T-helper 22 cell (primary cell): ENCODE data around the gene ATG13.

ENCODE experiments used
- DNase-seq: peaks from one replicate; pipeline ENCODE4 v3.0.0-alpha.2; 2020; ENCODE audit warnings: low read depth

Gene ATG13

DNA sequence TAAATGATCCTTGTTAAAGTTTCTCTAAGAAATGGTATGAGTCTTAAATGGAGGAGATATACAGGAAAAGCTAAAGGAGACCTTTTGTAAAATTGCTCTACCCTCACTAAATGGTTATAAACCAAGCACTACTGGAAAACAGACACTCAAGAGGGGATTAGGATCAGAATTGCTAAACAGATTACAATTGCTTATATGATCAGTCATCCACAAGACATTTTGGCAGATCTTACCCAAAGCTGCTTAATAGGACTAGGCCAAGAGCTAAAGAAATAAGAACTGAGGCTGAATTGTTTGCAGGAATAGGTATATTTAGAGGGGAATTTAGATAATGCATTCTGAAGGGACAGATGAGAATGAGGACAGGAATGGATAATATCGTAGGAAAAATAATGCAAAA lies 9.8 kb upstream of the ATG13 start:
- DNase-seq = no peak

DNA sequence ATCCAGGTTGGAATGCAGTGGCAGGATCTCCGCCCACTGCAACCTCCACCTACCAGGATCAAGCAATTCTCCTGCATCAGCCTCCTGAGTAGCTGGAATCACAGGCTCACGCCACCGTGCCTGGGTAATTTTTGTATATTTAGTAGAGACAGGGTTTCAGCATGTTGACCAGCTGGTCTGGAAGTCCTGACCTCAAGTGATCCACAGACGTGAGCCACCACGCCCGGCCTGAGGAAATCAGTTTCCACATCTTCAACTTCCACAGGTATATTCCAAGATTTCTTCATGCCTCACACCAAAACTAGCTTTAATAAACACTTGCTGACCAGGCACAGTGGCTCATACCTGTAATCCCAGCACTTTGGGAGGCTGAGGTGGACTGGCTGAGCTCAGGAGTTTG lies 8.0 kb upstream of the ATG13 start:
- no peak for DNase-seq

DNA sequence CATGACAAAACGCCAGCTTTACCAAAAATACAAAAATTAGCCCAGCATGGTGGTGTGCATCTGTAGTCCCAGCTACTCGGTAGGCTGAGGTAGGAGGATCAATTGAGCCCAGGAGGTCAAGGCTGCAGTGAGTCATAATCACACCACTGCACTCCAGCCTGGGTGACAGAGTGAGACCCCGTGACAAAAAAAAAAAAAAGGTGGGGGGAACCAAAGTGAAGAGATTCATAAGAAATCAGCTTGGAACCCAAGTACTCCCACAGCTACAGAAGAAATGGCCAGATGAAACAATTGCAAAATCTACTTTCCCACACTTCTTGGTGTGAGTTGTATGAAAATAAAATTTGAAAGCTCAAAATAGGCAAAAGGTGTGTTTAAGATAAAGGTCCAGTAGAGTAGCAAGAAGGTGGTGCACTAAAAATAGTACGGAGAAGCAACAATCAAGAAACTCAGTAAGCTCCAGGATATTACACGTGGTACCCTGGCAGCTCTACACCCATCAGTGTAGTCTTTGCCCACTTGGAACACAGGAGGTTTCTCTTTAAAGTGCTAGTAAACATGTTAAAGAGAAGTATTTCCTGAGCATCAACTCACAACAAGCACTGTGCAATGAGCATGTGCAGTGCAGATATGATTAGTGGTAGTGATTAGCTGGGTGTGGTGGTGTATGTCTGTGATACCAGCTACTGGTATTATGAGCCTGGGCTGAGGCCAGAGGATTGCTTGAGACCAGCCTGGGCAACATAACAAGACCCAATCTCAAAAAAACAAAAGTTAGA lies 5.6 kb upstream of the ATG13 start:
- DNase-seq = no peak

DNA sequence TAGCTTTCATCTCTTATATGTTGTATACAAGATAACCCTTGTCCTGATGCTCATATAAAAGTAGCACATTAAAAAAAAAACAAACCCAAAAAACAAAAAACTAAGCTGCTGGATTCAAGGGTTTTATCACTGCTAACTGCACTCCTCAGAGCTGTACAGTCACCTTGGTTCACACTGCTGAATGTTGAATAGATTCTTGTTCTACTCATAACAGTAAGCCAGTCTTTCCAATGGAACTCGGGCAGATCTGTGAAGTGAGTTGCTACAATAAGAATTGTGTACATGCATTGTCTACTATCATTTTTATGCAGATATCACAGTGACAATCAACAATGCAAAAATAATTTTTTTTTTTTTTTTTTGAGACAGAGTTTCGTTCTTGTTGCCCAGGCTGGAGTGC lies 5.0 kb upstream of the ATG13 start:
- DNase-seq = no peak

DNA sequence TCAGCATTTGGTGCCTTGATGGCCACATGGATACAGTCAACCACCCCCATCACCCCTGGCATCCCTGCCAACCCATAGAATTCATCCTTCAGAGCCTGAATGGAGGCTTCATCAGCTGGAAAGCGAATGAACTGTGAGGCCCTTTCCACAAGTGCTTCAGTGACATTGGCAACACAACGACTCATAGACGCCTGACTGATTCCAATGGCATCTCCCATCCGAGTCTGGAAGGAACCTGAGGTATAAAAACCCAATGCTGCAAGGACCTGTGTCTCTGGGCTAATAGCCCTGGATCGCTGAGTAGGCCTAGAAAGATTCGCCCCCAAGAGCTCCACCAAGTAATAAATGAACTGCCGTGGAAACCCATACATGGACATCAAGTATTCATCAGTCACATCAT lies 1.6 kb upstream of the ATG13 start:
- no peak for DNase-seq

DNA sequence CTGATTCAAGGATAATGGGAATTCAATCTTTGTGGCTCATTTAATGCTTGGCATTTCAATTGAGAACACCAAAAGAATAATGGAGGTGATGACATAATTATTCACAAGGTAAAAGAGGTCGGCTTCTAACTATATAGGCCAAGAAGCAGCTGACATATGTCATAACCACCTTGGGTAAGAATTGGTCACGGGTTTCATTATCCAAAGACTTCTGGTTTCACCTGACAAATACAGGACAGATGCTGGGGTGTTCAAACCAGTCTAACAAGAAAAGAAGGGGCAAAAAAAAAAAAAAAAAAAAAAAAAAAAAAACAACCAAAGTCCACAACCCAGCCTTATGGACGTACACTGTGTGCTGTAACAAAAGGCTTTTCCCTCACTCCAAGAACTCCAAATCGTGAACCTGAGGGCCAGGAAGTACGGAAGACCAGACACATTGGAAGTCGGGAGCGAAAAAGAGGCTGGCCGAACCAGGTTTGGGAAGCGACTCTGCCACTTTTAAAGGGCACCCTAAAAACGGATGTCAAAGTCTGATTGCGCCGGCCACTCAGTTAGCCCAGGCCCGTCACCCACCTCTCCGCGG lies 711 bp upstream of the ATG13 start:
- no peak for DNase-seq

DNA sequence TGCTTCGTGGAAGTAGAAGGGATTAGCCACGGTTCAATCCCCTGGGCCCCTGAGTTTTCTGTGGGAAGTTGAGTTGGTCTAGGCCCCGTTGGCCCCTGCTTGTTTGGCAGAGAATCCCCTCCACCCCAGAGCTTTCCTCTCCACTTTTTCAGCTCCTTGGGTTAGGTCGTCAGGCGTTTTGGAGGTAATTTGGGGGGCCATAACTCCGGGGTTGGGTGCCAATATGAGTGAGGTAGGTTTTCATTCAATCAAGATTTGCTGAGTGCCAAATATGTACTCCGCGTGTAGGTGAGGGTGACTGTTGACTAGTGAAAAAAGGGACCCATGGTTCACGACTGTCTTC lies 590 bp downstream of the ATG13 start:
- no peak for DNase-seq

DNA sequence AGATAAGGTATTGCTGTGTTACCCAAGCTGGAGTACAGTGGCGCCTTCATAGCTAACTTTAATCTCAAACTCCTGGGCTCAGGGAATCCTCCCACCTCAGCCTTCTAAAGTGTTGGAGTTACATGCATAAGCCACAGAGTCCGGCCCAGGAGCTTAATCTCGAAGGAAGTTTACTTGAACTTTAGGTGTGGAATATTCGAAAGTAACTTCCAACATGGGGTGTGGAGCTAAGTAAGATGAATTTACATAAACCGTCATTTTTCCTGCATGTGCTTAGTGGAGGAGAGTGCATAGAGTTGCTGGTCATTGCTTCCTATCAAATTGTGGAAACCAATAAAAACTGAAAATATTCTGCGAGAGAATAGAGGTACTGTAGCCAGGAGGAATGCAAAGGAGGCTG lies 1.5 kb downstream of the ATG13 start:
- DNase-seq = no peak

DNA sequence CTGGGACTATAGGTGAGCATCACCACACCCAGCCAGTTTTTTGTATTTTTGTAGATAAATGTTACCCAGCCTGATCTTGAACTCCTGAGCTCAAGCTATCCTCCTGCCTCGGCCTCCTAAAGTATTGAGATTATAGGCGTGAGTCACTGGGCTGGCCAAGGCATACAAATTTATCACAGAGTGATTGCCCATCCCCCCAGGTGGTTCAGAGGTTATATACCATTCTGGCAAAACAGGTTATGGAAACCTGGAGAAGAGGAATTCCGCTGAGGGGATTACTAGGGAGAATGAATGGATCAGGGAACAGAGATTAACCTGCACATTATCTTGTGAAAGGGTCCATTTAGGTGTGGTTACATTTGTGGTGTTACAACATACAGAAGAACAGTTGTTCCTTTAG lies 8.1 kb downstream of the ATG13 start:
- no peak for DNase-seq

DNA sequence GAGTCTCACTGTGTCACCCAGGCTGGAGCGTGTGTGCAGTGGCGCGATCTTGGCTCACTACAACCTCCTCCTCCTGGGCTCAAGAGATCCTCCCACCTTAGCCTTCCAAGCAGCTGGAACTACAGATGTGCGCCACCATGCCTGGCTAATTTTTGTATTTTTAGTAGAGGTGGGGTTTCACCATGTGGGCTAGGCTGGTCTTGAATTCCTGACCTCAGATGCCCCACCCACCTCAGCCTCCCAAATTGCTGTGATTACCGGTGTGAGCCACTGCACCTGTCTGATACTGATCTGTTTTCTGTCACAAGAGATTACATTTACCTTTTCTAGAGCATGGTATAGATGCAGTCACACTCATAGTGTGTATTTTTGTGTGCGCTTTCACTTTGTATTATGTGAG lies 11.6 kb downstream of the ATG13 start:
- no peak for DNase-seq

DNA sequence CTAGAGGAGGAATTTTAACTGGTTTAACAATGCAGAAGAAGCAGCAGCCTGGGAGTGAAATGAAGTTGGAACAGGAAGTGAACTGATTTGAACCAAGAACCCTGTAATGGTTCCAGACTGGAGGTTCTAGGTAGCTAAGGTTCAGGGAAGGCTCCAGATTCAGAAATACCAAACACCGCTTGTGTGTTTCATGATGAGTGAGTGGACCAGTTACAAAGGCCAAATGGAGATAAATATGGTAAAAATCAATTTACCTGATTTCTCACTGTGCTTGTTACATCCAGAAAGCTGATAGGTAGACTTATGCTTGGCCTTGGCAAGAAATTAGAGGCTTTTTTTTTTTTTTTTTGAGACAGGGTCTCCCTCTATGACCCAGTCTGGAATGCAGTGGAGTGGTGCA lies 12.9 kb downstream of the ATG13 start:
- no peak for DNase-seq

DNA sequence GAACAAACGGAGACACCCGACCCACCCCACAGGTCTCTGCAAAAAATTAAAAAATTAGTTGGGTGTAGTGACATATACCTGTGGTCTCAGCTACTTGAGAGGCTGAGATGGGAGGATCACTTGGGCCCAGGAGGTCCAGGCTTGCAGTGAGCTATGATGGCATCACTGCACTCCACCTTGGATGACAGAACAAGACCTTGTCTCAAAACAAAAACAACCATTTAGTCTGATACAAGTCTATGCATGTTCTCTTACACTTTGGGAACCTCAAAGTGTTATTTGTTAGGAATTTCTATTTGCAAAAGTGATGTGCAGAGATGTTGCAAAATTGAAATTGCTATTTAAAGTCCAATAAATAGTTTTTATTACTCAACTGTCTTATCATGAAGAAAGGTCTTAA lies 14.3 kb downstream of the ATG13 start:
- no peak for DNase-seq

DNA sequence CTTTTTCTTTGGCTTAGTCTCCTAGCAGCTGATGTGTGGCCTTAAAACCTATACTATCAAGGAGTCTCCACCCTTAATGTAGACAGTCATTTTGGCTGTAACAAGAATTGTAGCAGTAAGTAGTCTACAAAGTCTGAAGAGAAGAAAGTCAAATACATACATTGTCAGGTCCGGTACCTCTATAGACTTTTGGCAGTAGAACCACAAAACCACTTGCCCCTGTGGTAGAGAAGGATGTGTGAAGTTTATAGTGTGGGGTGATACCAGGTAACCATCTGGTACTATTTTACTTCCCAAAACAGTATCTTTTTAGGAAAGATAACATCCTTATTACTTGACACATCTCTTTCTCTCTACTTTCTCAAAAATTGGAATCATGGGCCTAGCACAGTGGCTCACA lies 15.1 kb downstream of the ATG13 start:
- no peak for DNase-seq

DNA sequence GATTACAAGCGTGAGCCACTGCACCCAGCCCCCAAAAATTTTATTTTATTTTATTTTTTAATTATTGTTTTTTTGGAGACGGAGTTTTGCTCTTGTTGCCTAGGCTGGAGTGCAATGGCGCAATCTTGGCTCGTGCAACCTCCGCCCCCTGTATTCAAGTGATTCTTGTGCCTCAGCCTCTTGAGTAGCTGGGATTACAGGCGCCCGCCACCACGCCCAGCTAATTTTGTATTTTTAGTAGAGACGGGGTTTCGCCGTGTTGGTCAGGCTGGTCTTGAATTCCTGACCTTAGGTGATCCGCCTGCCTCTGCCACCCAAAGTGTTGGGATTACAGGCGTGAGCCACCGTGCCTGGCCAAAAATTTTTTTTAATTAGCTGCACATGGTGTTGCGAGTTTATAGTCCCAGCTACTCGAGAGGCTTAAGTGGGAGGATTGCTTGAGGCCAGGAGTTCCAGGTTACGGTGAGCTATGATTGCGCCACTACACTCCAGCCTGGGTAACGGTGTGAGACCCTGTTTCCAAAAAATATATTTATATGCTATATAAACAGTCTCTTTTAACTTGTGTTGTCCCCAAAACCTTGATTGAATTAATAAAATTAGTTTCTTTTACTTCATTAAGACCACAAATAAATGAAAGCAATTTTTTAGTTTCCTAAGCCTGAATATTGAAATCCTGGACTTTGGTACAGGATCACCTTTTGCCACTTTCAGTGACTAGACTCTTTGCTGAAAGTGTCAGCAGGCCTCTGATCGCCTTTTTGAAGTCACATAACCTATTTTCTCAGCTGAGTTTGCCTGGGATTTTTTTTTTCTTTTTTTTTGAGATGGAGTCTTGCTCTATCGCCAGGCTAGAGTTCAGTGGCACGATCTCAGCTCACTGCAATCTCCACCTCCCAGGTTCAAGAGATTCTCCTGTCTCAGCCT lies 16.2 kb downstream of the ATG13 start:
- DNase-seq = no peak

DNA sequence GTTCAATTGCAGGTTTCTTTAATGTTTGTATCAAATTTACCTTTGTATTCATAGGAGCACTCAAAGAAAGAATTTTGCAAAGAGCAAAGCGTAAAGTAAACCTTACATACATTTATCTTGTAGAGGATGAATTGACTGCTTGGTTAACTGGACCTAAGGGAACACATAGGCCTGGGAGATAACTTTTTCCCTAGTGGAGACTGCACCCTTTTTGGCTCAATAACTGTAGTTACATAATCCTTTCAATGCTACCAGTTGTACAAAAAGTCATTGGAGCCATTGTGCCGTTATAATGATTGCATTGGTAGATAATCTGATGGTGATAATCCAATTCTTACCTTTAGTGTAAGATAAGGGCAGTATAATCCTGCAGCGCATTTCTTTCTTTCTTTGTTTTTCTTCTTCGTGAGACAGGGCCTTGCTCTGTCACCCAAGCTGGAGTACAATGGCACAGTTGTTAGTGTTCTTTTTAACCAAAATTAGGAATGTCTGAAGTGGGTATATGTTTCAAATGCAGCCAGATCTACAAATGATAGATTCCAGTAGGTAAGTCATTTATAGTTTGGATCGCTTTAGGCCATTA lies 18.3 kb downstream of the ATG13 start:
- DNase-seq = no peak

DNA sequence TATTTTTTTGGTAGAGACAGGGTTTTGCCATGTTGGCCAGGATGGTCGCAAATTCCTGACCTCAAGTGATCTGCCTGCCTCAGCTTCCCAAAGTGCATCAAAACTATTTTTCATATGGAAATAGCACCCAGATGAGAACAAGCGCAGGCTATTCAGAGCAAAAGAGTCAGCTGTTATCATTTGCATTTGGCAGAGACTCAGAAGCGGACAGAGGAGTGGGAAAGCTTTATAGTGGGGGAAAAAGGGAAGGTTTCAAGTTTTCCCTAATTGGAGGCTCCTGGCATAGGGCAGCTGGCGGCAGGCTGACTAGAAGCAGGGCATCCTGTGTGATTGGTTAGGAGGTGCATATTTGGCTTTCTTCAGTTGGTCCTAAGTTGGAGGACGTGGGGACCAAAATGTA lies 20.2 kb downstream of the ATG13 start:
- DNase-seq = no peak

DNA sequence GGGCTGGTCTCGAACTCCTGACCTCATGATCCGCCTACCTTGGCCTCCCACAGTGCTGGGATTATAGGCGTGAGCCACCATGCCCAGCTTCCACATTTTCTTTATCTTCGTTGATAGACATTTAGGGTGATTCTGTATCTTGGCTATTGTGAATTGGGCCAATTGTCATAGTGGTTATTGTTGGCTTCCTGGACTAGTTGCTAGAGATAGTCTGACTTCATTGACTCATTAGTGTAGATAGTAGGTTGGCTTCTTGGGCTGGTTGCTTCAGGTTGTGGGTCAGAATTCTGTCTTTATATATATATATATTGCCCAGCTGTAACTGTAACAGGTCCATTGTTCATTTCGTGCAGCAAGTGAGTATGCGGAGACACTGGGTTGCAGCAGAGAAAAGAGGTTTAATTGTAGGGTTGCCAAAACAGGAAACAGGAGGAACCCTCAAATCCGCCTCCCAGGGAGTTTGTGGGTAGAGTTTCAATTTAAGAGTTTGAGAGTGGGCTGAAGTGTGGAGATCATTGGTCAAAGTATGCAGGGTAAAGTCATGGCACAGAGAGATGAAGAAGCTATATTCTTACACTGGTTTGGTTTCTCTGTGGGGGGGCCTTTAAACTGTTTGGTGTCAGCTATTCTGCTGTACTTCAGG lies 22.0 kb downstream of the ATG13 start:
- no peak for DNase-seq

DNA sequence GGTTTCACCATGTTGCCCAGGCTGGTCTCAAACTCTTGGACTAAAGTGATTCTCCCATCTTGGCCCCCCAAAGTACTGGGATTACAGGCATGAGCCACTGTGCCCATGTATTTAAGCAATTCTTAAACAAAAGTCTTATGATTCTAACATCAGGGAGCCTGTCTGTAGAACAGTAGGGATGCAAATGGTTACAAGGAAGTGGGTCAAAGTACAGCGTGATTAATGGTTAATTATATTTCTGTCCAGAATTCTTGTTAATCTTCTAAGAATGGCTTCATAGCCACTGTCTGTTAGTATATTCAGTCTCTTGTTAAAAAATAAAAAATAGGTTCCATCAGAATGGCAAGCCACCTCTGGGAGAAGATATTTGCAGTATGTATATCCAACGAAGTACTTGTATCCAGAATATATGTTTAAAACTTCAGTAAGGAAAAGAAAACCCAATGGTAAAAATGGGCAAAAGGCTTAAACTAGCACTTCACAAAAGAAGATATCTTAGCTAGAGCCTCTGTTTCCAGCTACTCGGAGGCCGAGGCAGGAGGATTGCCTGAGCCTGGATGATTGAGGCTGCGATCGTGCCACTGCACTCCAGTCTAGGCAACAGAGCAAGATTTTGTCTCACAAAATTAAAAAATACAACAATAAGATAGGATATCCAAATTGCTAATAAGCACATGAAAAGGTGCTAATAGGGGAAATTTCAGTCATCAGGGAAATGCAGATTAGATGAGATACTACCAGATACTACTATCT lies 22.9 kb downstream of the ATG13 start:
- DNase-seq = no peak

DNA sequence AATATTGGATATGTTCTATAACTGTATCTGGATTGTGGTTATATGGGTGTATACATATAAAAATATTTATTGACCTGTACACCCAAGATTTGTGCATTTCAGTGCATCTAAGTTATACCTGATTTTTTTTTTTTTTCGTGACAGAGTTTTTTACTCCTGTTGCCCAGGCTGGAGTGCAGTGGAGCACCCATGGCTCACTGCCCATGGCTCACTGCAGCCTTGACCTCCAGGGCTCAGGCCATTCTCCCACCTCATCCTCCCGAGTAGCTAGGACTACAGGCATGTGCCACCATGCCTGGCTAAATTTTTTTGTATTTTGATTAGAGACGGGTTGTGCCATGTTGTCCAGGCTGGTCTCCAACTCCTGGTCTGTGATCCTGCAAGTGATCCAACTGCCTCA lies 24.3 kb downstream of the ATG13 start:
- DNase-seq = no peak

DNA sequence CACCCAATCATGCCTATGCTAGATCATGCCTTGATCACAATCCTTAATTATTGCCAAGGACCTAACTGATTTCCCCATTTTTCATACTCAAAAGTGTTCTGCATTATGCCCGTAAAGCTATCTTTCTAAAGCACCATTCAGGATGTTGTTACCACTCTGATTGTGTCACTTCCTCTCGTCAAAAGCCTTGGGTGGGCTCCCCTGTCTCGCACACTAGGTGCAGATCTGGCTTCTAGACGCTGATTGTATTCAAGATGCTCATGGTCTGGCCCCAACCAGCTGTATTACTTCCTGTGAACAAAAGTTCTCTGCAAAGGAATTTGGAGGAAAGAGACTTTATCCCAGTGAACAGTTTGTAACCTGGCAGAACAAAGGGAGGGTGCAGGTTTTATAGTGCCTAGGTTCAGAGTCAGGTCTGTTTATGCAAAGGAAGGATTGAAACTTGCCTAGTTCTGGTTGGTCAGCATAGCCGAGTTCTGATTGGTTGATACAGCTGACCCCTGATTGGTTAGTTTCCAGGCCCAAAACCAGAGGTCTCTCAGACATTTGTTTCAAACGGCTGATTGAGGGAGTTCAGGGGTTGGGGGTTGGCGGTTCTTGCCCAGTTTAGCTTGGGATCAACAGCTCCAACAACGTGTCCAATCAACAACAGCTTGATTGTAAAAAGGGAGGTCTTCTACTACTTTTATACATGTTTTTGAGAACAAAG lies 25.4 kb downstream of the ATG13 start:
- no peak for DNase-seq

DNA sequence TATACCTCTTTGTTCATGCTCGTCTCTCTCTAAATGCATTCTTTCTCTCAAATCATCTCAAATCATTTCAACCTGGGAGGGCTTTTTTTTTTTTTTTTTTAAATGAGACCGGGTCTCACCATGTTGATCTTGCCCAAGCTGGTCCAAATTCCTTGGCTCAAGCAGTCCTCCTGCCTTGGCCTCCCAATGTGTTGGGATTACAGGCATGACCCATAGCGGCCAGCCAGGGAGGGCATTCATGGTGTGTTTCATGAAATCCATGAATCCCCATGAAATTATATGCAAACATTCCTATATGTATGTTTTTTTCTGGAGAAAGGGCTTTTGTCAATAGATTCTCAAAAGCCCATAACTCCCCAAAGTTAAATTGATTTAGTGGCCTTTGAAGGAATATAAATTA lies 26.2 kb downstream of the ATG13 start:
- DNase-seq = no peak
